Measurements from ENCODE around the gene CEP135. TPM values are rescaled to one million over a fixed set of nuclear protein-coding genes. Genes with fewer than 3 reads are reported as not detected.

CEP135 gene
- total RNA-seq, 2 donors from 2014 or later, result 5.3 to 12.2 TPM

GRCh38 chr4:56038487-56039162 is 89.9 kb downstream of the CEP135 start:
- Histone ChIP-seq H3K4me1 (ENCODE audit: control insufficient read depth in 1 of 2, low read depth in 2 of 2) (no peaks in the 10 kb centered on the region), H3K27me3 (replicated peaks; ENCODE audit: insufficient read depth) (no peaks in the 10 kb centered on the region), H3K4me3 (no peak overlapping the region), H3K9me3 (no peaks in the 10 kb centered on the region), H3K36me3 (no peaks in the 10 kb centered on the region), H3K27ac (no peak overlapping the region)
- DNase-seq (ENCODE audit: low spot score) (no peak), ATAC-seq (ENCODE audit: insufficient number of reproducible peaks, low FRiP score, low read depth) (no peak)
- TF ChIP-seq, protein P1, sequence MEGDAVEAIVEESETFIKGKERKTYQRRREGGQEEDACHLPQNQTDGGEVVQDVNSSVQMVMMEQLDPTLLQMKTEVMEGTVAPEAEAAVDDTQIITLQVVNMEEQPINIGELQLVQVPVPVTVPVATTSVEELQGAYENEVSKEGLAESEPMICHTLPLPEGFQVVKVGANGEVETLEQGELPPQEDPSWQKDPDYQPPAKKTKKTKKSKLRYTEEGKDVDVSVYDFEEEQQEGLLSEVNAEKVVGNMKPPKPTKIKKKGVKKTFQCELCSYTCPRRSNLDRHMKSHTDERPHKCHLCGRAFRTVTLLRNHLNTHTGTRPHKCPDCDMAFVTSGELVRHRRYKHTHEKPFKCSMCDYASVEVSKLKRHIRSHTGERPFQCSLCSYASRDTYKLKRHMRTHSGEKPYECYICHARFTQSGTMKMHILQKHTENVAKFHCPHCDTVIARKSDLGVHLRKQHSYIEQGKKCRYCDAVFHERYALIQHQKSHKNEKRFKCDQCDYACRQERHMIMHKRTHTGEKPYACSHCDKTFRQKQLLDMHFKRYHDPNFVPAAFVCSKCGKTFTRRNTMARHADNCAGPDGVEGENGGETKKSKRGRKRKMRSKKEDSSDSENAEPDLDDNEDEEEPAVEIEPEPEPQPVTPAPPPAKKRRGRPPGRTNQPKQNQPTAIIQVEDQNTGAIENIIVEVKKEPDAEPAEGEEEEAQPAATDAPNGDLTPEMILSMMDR (IDR thresholded peaks at IDR 0.05), result no peak

GRCh38 chr4:56040842-56041241 is 92.1 kb downstream of the CEP135 start:
- no peaks in the 10 kb centered on the region for H3K27me3 ChIP-seq (replicated peaks; ENCODE audit: insufficient read depth)
- TF ChIP-seq, protein P1 (IDR thresholded peaks at IDR 0.05), result no peak
- no peaks in the 10 kb centered on the region for H3K9me3 ChIP-seq
- no peak overlapping the region for H3K27ac ChIP-seq
- H3K36me3 ChIP-seq, result no peaks in the 10 kb centered on the region
- no peaks in the 10 kb centered on the region for H3K4me1 ChIP-seq (ENCODE audit: control insufficient read depth in 1 of 2, low read depth in 2 of 2)
- no peak overlapping the region for H3K4me3 ChIP-seq
- DNase-seq (ENCODE audit: low spot score), result no peak
- ATAC-seq (ENCODE audit: insufficient number of reproducible peaks, low FRiP score, low read depth), result no peak

DNA sequence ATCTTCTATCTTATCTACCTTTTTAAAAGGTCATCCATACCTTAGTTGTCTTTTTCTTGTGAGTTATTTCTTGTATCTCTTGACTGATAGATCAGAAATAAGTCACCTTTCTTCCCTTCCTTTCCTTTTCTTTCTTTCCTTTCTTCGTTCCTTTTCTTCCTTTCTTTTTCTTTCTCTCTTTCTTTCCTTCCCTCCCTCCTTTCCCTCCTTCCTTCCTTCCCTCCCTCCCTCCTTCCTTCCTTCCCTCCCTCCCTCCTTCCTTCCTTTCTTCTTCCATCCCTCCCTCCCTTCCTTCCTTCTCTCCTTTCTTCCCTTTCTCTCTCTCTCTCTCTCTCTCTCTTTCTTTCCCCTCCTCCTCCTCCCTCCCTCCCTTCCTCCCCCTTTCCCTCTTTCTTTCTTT is 93.5 kb downstream of the CEP135 start:
- TF ChIP-seq, protein P1 (IDR thresholded peaks at IDR 0.05), result no peak
- ATAC-seq (ENCODE audit: insufficient number of reproducible peaks, low FRiP score, low read depth) (no peak), DNase-seq (ENCODE audit: low spot score) (no peak)
- Histone ChIP-seq H3K4me1 (ENCODE audit: control insufficient read depth in 1 of 2, low read depth in 2 of 2) (no peaks in the 10 kb centered on the region), H3K27ac (no peak overlapping the region), H3K27me3 (replicated peaks; ENCODE audit: insufficient read depth) (no peaks in the 10 kb centered on the region), H3K36me3 (no peaks in the 10 kb centered on the region), H3K9me3 (no peaks in the 10 kb centered on the region), H3K4me3 (no peak overlapping the region)

DNA sequence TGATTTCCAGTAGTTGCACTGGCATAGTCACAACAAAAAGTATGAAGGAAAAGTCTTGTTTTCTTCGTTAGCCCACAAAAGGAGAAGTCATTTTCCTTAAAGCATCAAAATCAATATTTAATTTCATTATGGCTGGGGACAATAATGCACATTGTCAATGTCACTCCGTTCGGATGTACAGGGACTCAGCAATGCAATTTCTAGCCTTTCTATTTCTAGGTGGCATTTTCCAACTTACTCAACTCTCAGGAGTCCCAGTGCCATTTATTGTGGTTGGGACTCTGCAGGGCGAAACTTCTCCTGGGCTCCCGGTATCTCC is 99.6 kb downstream of the CEP135 start:
- H3K4me3 ChIP-seq, result peak overlapping the region; percentile 73
- H3K36me3 ChIP-seq, result no peaks in the 10 kb centered on the region
- no peaks in the 10 kb centered on the region for H3K9me3 ChIP-seq
- H3K27me3 ChIP-seq (replicated peaks; ENCODE audit: insufficient read depth), result no peaks in the 10 kb centered on the region
- H3K27ac ChIP-seq, result no peak overlapping the region
- peaks cover 0 to 11% of the 10 kb centered on the region in 2 donors for H3K4me1 ChIP-seq (ENCODE audit: control insufficient read depth in 1 of 2, low read depth in 2 of 2)
- ATAC-seq (ENCODE audit: insufficient number of reproducible peaks, low FRiP score, low read depth), result no peak
- TF ChIP-seq, protein P1 (IDR thresholded peaks at IDR 0.05), result no peak
- no peak for DNase-seq (ENCODE audit: low spot score)

DNA sequence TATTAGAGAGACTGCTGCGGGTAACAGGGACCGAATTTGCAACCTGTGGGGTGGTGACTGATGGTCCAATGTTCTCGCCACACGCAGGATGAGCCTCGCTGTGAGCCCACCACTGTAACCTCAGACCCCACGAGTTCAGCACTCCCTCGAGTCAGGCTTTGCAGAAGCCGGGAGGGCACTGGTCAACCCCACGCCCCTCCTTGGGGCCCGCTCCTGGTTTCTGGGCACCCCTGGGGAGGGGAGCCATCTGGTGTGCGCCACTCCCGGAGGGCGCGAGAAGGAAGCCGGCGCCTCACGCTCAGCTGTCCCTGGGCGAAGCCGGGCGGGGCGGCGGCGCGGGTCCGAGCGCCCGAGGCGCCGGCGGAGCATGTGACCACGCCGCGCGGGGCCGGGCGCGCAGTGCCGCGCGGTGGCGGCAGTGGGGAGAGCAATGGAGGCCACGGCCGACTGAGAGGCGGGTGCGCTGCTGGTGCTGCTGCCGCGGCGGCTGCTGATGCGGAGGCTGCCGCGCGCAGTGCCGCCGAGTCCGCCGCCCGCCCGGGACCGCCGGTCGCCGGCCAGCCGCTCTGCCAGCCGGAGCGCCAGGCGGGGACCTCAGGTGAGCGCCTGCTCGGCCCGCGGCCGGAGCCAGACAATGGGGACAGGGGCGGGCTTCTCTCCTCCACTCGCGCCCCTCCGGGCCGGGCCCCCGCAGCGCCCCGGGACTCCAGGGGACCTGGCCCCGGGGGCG is 100.1 kb downstream of the CEP135 start:
- ATAC-seq (ENCODE audit: insufficient number of reproducible peaks, low FRiP score, low read depth) (peak; percentile 33), DNase-seq (ENCODE audit: low spot score) (no peak)
- no peak overlapping the region for H3K27ac ChIP-seq
- H3K27me3 ChIP-seq (replicated peaks; ENCODE audit: insufficient read depth), result no peaks in the 10 kb centered on the region
- peak overlapping the region; percentile 73 for H3K4me3 ChIP-seq
- H3K4me1 ChIP-seq (ENCODE audit: control insufficient read depth in 1 of 2, low read depth in 2 of 2), result peaks cover 0 to 11% of the 10 kb centered on the region in 2 donors
- H3K36me3 ChIP-seq, result no peaks in the 10 kb centered on the region
- TF ChIP-seq, protein P1 (IDR thresholded peaks at IDR 0.05), result no peak
- H3K9me3 ChIP-seq, result no peaks in the 10 kb centered on the region
